ENCODE data around the gene PDE4B. TPM values are rescaled to one million over a fixed set of nuclear protein-coding genes. Genes with fewer than 3 reads are reported as not detected.

Gene PDE4B
- total RNA-seq, 2 donors from 2014 or later: 18.1 to 55.4 TPM

- TF ChIP-seq POLR2A (IDR thresholded peaks at IDR 0.05) (no peak), POLR2AphosphoS5 (IDR thresholded peaks at IDR 0.05) (no peak)
- TF ChIP-seq, protein P1, sequence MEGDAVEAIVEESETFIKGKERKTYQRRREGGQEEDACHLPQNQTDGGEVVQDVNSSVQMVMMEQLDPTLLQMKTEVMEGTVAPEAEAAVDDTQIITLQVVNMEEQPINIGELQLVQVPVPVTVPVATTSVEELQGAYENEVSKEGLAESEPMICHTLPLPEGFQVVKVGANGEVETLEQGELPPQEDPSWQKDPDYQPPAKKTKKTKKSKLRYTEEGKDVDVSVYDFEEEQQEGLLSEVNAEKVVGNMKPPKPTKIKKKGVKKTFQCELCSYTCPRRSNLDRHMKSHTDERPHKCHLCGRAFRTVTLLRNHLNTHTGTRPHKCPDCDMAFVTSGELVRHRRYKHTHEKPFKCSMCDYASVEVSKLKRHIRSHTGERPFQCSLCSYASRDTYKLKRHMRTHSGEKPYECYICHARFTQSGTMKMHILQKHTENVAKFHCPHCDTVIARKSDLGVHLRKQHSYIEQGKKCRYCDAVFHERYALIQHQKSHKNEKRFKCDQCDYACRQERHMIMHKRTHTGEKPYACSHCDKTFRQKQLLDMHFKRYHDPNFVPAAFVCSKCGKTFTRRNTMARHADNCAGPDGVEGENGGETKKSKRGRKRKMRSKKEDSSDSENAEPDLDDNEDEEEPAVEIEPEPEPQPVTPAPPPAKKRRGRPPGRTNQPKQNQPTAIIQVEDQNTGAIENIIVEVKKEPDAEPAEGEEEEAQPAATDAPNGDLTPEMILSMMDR (IDR thresholded peaks at IDR 0.05): no peak
- no peak overlapping the region for H3K27ac ChIP-seq
- WGBS: 68% methylated on average over 3 of the region's 3 CpGs
Observed at GRCh38 chr1:66183400-66183799, 390.7 kb downstream of the PDE4B start.

GRCh38 chr1:66197120-66197519 is 404.4 kb downstream of the PDE4B start:
- WGBS: 38% methylated on average over 4 of the region's 4 CpGs
- Histone ChIP-seq H3K4me3 (no peak overlapping the region), H3K9me3 (no peaks in the 10 kb centered on the region), H3K36me3 (no peaks in the 10 kb centered on the region), H3K27ac (no peak overlapping the region), H3K27me3 (replicated peaks; ENCODE audit: insufficient read depth) (no peaks in the 10 kb centered on the region), H3K4me1 (replicated peaks) (no peaks in the 10 kb centered on the region)
- TF ChIP-seq, protein P1 (IDR thresholded peaks at IDR 0.05): no peak
- no peak for TF ChIP-seq POLR2AphosphoS5 (IDR thresholded peaks at IDR 0.05)
- no peak for TF ChIP-seq POLR2A (IDR thresholded peaks at IDR 0.05)
- intact Hi-C loops (cut with DNase I): no loop called here
- DNase-seq (ENCODE audit: low spot score): no peak

More at GRCh38 chr1:66183400-66183799, 390.7 kb downstream of the PDE4B start:
- Histone ChIP-seq H3K36me3 (no peaks in the 10 kb centered on the region), H3K27me3 (replicated peaks; ENCODE audit: insufficient read depth) (no peaks in the 10 kb centered on the region), H3K4me1 (replicated peaks) (no peaks in the 10 kb centered on the region), H3K4me3 (no peak overlapping the region), H3K9me3 (no peaks in the 10 kb centered on the region)
- intact Hi-C loops (cut with DNase I): no loop called here
- DNase-seq (ENCODE audit: low spot score): no peak

DNA sequence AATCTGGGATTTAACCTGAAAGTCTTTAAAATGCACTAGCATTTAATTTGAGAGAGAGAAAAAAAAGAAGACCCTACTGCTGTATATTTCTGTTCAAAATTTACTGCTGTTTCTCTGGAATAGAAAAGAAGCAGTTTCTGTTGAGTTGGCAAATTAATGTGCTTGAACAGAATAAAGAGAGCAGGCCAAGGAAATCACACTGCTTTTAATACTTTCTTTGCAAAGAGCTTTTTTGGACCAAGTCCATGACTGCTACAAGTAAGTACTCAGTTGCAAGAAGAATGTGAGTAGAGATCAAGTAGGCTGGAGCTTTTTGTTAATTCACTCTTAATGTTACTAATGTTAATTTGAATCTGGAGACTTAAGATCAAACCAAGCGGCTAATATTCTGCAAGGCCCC is 405.1 kb downstream of the PDE4B start:
- Histone ChIP-seq H3K27me3 (replicated peaks; ENCODE audit: insufficient read depth) (no peaks in the 10 kb centered on the region), H3K4me1 (replicated peaks) (no peaks in the 10 kb centered on the region), H3K36me3 (no peaks in the 10 kb centered on the region), H3K4me3 (no peak overlapping the region), H3K9me3 (no peaks in the 10 kb centered on the region), H3K27ac (no peak overlapping the region)
- intact Hi-C loops (cut with DNase I): no loop called here
- TF ChIP-seq POLR2AphosphoS5 (IDR thresholded peaks at IDR 0.05): peak; percentile 12
- no peak for TF ChIP-seq POLR2A (IDR thresholded peaks at IDR 0.05)
- WGBS: 27% methylated on average over 1 of the region's 1 CpG
- DNase-seq (ENCODE audit: low spot score): no peak

GRCh38 chr1:66206563-66207144 is 414.0 kb downstream of the PDE4B start:
- DNase-seq (ENCODE audit: low spot score): no peak
- no peaks in the 10 kb centered on the region for H3K27me3 ChIP-seq (replicated peaks; ENCODE audit: insufficient read depth)
- H3K4me3 ChIP-seq: no peak overlapping the region
- no peaks in the 10 kb centered on the region for H3K4me1 ChIP-seq (replicated peaks)
- WGBS: 67% methylated on average over 2 of the region's 2 CpGs
- no peaks in the 10 kb centered on the region for H3K36me3 ChIP-seq
- no peak overlapping the region for H3K27ac ChIP-seq
- H3K9me3 ChIP-seq: no peaks in the 10 kb centered on the region
- TF ChIP-seq POLR2AphosphoS5 (IDR thresholded peaks at IDR 0.05): no peak
- TF ChIP-seq POLR2A (IDR thresholded peaks at IDR 0.05): no peak
- TF ChIP-seq, protein P1 (IDR thresholded peaks at IDR 0.05): no peak
- intact Hi-C loops (cut with DNase I): no loop called here

DNA sequence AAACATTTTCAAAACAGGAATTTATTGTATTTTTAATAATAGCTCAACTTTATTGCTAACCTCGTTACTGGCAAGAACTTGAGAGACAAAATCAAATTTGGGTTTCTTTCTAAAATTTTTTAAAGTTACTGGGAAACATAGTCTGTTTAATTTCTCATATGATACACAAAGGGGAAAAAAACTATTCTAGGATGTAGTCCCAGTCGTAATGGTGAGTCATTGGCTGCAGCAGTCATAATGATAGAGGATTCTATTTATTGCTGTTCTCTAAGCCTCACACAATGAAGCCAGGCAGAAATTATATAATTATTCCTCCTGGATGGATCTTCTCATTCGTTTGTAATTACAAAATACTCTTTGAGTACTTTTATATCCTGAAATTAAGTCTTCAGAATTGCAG is 414.8 kb downstream of the PDE4B start:
- DNase-seq (ENCODE audit: low spot score): no peak
- 32% methylated on average over 3 of the region's 3 CpGs for WGBS
- intact Hi-C loops (cut with DNase I): no loop called here

DNA sequence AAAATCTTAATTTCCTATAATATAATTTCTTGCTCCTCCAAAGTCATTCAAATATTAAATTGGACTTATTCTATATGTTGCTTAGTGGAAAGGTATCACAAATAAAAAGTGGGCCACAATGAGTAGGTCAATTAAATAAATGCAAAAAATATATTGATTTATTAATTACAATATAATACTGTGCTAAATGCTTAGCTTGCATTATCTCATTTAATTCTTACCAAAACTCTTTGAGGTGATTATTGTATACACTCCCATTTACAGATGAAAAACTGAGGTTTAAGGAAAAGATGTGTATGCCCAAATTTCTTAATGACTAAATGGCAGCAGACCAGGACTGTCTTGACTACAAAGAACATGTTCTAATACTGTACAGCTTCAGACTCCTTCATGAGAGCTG is 415.9 kb downstream of the PDE4B start:
- H3K27ac ChIP-seq: no peak overlapping the region
- intact Hi-C loops (cut with DNase I): no loop called here
- H3K27me3 ChIP-seq (replicated peaks; ENCODE audit: insufficient read depth): no peaks in the 10 kb centered on the region
- H3K4me3 ChIP-seq: no peak overlapping the region
- no peak for TF ChIP-seq POLR2A (IDR thresholded peaks at IDR 0.05)
- TF ChIP-seq POLR2AphosphoS5 (IDR thresholded peaks at IDR 0.05): no peak
- TF ChIP-seq, protein P1 (IDR thresholded peaks at IDR 0.05): no peak
- no peaks in the 10 kb centered on the region for H3K9me3 ChIP-seq
- H3K4me1 ChIP-seq (replicated peaks): no peaks in the 10 kb centered on the region
- no peaks in the 10 kb centered on the region for H3K36me3 ChIP-seq
- DNase-seq (ENCODE audit: low spot score): no peak

More for the DNA sequence above, 414.8 kb downstream of the PDE4B start:
- H3K36me3 ChIP-seq: no peaks in the 10 kb centered on the region
- H3K4me3 ChIP-seq: no peak overlapping the region
- H3K4me1 ChIP-seq (replicated peaks): no peaks in the 10 kb centered on the region
- H3K27ac ChIP-seq: no peak overlapping the region
- no peaks in the 10 kb centered on the region for H3K9me3 ChIP-seq
- no peak for TF ChIP-seq POLR2A (IDR thresholded peaks at IDR 0.05)
- TF ChIP-seq POLR2AphosphoS5 (IDR thresholded peaks at IDR 0.05): peak; percentile 16
- no peaks in the 10 kb centered on the region for H3K27me3 ChIP-seq (replicated peaks; ENCODE audit: insufficient read depth)
